Activated CD8-positive, alpha-beta memory T cell treated with anti-CD3 and anti-CD28 coated beads for 48 hours (primary cell): ENCODE data around the gene KMT5C.

ENCODE experiments used
- DNase-seq, 3 experiments: peaks; one replicate each; pipeline ENCODE4 v3.0.0-alpha.2; 2020; ENCODE audit warnings: low read depth in 2 of 3, low spot score in 2 of 3

The KMT5C gene

DNA sequence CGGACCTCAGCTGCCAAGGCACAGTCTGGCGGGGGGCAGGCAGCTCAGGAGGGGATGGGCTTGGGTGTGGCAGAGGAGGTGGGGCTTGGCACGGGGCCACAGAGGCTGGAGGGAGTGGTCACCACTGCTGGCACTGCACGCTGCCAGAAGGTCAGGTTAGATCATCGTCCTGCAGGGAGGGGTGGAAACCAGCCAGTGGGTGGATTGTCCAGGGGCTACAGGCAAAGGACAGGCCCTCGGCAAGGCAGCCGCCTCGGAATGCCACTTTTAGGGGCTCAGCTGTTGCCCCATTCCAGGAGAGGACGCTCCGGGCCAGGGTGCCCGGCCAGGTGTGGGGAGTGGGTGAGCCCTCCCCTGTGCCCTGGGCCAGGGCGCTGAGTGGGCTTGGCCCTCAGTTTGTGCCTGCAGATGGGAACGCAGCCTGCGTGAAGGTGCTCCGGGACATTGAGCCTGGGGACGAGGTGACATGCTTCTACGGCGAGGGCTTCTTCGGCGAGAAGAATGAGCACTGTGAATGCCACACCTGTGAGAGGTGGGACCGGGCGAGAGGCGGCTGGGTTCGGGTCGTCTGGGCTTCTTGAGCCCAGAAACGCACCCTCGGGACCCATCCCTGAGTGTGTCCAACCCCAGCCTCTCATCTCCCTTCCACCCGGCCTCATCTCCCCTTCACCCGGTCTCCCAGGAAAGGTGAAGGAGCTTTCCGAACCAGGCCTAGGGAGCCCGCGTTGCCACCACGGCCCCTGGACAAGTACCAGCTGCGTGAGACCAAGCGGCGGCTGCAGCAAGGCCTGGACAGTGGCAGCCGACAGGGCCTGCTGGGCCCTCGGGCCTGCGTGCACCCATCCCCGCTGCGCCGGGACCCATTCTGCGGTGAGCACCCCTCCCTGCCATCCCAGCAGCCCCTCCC, 6.4 kb downstream of the KMT5C start:
- no peak for DNase-seq

DNA sequence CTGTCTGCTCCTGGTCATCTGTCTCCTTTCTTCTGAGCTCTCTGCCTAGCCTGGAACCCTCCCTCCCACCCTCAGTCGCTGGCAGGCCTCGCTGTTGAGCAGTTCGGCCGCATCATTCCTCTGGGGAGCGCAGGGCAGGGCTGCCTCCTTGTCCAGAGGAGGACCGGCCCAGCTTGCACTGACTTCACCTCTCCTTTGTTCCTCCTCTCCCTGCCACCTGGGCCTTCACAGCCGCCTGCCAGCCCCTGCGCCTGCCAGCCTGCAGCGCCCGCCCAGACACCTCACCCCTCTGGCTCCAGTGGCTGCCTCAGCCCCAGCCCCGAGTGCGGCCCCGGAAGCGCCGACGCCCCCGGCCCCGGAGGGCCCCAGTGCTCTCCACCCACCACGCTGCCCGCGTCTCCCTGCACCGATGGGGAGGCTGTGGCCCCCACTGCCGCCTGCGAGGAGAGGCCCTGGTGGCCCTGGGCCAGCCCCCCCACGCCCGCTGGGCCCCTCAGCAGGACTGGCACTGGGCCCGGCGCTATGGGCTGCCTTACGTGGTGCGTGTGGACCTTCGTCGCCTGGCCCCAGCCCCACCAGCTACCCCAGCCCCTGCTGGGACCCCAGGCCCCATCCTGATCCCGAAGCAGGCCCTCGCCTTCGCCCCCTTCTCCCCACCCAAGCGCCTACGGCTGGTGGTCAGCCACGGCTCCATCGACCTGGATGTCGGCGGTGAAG, 7.2 kb downstream of the KMT5C start:
- no peak for DNase-seq

DNA sequence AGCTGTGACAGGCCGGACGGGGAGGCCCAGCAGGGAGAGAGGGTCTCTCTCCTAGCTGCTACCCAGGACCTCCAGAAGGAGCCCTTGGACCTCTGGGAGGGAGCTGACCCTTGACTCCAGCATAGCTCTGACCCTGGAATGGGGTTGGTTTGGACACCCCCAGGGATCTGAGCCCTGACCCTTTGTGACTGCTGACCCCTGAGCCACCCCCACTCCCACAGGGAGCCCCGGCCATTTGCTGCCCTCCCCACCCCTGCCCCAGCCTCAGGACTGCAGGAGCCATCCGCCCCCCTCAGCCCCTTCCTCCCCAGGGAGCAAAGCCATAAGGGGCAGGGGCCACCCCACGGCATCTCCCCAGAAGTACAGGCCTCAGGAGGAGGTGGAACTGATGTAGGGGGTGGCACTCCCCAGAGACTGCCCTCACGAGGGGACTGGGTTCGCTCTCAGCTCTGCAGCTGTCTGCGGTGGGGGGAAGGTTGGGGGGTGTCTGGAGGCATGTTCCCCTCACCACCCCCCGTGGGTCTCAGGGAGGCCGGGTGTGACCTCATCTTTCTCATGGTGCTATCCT, 7.8 kb downstream of the KMT5C start:
- no peak for DNase-seq

DNA sequence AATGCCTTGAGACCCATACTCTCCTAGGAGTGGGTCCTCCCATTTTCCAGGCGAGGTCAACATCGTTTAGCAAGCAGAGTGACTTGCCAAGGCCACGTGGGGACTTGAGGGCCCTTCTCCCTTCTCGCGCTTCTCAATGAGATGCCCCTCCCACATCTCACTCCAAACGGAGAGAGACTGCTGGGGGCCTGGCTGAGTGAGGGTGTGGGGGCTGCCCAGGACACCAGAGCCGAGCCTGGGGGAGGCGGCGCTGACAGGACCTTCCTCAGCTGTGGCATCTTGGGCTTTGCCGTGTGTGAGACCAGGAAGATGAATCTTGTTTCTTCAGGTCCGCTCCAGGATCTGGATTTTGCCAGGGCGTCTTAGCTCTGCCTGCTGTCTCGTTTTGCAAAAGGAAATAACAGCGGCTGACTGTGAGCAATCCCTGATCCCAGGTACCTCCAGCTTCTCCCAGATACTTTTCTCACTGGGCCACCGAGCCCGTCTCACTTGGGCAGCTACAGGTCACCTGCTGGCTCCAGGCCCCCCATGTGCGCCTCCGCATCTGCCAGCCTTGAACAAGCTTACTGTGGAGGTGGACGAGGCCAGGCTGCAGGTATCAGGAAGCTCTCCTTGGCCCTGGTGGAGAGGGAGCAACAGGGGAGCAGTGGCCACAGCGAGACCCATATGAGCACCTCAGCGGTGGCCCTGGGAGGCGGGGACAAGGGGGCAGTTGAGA, 8.8 kb downstream of the KMT5C start:
- DNase-seq, result no peak

DNA sequence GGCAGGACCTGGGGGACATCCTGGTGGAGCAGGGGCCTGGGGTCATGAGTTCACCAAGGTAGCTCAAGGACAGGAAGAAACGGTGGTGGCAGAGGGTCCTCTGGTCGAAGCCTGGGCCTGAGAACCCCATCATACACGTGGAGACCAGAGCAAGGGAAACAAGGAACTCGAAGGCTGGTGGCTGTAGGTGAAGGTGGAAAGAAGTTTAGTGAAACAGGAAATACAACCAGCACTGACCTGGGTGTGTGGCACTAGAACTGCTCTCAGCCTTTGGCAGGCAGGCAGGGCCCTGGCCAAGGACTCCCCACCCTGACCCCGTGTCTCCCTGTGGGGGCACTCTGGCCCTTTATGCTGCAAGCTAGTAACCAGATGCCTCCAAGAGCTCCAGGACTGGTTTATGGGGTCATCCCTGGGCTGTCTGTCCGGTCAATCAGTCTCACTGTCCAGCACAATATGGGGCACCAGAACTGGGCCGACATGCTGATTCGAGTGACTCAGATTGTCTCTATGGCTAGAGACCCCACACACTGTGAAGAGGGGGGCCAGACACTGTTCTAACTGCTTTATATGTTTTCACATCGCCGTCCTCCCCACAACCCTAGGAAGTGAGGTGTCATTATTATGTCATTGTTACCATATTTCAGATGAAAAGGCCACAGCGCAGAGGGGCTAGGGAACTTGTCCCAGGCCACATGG, 11.1 kb downstream of the KMT5C start:
- DNase-seq, result no peak

DNA sequence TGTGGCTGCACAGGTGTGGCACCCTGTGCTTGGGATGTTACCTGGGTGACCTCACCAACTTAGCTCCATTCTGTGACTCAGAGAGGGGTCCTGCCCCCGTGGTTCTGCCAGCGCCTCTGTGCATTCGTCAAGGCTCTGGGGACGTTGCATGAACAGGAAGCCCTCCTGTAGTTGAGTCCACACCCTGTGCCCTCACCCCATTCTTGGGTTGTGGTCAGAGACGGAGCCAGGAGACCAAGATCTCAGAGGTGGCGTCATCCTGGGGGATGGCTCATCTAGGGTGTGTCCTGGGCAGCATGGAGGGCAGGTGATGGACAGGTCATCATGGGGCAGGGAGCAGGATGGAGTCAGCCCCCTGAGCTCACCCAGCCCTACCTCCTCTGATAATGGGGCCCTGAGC, 12.4 kb downstream of the KMT5C start:
- no peak for DNase-seq

GRCh38 chr19:55352549-55353145, 13.0 kb downstream of the KMT5C start:
- no peak for DNase-seq

- no peak for DNase-seq
Measured at GRCh38 chr19:55353356-55353802, 13.7 kb downstream of the KMT5C start.

DNA sequence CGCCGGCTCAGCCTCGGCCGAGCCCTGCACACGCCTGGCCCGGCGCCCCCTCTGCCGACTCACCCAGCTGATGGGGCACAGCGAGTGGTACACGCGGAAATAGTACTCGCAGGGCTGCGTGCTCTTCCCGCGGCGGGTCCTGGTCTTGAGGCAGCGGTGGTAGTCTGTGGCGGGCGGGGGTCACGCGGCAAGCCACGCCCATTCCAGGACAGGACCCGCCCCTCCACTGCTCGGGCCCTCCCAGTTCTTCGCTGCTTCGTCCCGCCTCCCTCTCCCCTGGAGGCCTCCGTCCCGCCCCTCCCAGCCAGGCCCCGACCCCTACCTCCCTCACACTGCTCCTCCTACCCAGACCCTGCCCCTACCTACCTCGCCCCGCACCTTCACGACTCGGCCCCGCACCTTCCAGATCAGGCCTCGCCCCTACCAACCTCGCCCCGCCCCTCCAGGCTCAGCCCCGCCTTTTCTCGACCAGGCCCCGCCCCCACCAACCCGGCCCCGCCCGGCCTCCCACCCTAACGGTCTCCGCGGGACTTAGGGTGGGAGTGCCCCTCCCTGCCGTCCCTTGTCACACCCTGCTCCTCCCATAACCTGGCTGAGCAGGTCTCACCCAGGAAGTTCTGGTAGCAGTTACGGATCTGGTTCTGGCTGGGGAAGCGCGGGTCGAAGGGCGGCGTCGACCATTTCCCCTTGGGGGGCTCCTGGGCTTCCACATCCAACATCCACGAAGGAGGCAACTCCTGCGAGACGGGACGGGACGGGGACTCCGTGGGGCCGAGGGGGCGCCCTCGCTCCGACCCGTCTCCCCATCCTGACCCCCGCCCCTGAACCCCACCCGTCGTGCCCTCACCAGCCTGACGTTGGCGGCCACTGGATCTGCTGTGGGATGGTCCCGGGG, 14.4 kb downstream of the KMT5C start:
- peak in 1 of 3 experiments; percentile 38 for DNase-seq

- DNase-seq, result no peak
Measured at GRCh38 chr19:55354698-55355212, 15.1 kb downstream of the KMT5C start, which contains the start of gene COX6B2. Gene COX6B2 (minus strand): TSS chr19:55354719. CDS start chr19:55354521, 198 bp downstream.

DNA sequence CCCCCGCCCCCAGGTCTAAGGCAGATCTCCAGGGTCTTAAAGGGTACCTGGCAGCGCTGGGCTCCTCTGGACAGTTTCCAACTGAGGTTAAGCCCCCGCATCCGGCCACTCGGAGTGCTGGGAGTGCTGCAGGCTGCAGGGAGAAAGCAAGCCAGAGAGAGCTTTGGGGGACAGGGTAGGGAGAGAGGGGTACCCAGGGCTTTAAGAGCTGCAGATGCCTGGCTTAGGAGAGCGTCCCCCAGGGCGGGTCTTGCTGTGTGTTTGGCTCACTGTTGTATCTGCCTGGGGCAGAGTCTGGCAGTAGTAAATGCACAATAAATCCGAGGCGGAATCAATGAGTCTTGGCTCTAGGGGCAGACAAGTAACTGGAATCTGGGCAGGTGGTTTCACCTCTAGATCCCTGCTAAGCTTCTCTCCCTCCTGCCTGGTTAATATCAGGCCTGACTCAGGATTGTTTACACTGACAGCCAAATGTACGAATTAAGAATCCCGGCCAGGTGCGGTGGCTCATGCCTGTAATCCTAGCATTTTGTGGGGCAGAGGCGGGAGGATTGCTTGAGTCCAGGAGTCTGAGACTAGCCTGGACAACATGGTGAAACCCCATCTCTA, 15.6 kb downstream of the KMT5C start:
- no peak for DNase-seq

- DNase-seq, result no peak
Measured at GRCh38 chr19:55358493-55358892, 18.8 kb downstream of the KMT5C start.

DNA sequence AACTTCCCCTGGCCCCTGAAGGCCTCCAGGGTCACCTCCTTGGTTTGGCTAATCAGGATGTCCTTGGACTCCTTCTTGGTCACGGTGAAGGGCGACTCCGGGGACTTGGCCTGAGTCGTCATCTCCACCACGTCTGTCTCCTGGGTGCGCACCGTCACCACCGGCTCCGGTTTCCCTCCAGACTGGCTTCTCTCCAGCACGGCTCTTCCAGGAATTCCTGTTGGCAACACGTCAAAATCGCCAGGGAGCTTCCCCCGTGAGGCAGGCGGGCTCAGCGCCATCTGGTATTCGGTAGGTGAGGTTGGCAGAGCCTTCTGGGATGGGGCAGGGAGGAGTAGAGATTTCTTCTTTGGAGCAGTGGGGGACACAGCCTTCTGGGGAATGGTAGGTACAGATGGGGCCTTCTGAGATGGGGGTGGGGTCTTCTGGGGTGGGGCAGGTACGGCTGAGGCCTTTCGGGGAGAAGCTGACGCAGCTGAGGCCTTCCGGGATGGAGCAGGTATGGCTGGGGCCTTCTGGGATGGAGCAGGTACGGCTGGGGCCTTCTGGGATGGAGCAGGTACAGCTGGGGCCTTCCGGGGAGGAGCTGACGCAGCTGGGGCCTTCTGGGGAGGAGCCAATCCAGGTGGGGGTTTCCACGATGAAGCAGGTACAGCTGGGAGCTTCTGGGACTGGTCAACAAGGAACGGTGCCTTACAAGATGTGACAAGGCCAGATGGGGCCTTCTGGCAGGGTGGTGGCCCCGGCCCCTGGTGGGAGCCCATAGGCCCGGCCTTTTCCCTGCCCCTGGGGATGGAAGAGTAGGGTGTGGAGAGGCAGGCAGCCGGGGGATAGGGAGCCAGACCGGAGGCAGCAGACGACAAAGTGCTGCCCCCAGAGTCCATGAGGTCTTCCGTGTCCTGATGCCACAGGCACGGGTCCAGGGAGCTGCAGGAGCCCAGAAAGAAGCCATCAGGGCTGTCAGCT, 19.6 kb downstream of the KMT5C start:
- no peak for DNase-seq

DNA sequence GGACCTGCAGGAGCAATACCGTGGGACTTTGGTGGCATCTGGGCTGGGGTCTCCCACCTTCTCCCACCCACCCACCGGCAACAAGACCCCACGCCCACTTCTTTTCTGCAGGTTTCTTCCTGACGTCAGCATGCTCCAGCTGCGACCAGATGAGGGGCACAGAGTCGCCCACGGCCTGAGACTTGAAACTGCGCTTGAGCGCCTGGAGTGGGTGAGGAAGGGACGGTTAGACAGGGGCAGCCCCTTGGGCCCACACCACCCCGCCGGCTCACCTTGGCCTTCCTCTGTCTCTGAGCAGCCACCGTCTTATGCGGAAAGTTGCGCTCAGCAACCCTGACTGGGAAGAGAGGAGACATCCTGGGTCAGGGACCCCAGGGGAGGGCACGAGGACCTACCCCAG, 21.2 kb downstream of the KMT5C start:
- no peak for DNase-seq

DNA sequence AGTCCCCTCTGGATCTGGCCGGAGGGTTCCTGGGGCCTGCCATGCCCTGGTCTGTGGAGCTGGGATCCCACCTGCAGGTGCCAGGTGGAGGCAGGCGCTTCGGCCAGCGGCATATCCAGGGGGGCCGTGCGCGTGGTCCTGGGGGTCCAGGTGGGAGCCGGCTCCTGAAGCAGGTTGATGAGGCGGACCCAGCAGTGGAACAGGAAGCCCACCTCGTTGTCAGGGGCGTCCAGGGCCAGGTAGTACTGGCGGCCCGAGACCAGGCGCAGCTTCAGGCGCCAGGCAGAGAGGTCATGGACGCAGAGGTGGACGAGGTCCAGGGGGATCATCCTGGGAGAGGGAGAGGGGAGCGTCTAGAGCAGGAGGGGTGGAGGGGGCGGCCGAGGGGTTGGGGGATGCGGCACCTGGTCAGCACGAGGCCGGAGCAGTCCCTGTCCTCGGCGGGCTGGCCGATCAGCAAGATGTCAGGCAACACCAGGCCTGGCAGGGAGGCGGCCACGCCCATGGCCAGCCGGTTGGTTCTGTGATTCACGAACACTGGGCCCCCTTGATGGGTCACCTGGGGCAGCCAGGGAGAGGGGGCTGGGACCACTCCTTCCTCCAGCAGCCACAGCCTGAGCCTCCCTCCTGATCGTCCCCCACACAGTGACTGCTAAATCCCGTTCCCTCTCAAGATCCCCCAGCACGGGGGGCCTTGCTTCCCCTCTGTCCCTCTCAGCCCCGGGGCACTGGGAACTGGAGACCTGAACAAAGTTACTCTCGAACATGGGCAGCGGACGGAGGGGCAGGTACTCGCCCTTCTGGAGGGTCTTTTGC, 22.7 kb downstream of the KMT5C start:
- DNase-seq, result no peak

- DNase-seq, result no peak
Measured at GRCh38 chr19:55362990-55363716, 23.5 kb downstream of the KMT5C start, which contains the start of gene GARIN5B. Gene GARIN5B (minus strand): TSS chr19:55363260. CDS start chr19:55363066, 194 bp downstream.
